ENCODE data around the gene SULT2B1. TPM values are rescaled to one million over a fixed set of nuclear protein-coding genes. Genes with fewer than 3 reads are reported as not detected.

SULT2B1 gene
- total and polyA plus RNA-seq, 4 donors: 0.14 to 0.24 TPM; not detected in 2

- Histone ChIP-seq H3K9ac (ENCODE audit: low read depth in 1 of 2, low read length in 2 of 2) (no peak overlapping the region), H3K36me3 (ENCODE audit: control insufficient read depth in 4 of 4, insufficient read depth in 3 of 4, low read depth in 1 of 4, low read length in 3 of 4) (no peaks in the 10 kb centered on the region), H3K9me3 (ENCODE audit: control insufficient read depth in 4 of 4, low read length in 3 of 4) (no peaks in the 10 kb centered on the region), H3K4me1 (ENCODE audit: control insufficient read depth in 4 of 4, insufficient read depth in 4 of 4, low read length in 3 of 4) (no peaks in the 10 kb centered on the region), H3K4me3 (ENCODE audit: low read depth in 1 of 3, low read length in 3 of 3) (no peak overlapping the region), H3K27ac (ENCODE audit: low read depth in 1 of 2, low read length in 2 of 2) (no peak overlapping the region), H3K27me3 (ENCODE audit: control insufficient read depth in 4 of 4, insufficient read depth in 4 of 4, low read length in 3 of 4) (no peaks in the 10 kb centered on the region)
- TF ChIP-seq TAF1 (conservative IDR thresholded peaks at IDR 0.05) (no peak), NR2F2 (IDR thresholded peaks at IDR 0.05) (no peak), SP1 (IDR thresholded peaks at IDR 0.05) (no peak), GABPA (IDR thresholded peaks at IDR 0.05 in 1 of 2, conservative IDR thresholded peaks at IDR 0.05 in 1 of 2) (no peak), FOXA1 (IDR thresholded peaks at IDR 0.05) (no peak), FOXA2 (IDR thresholded peaks at IDR 0.05) (no peak), HNF4A (conservative IDR thresholded peaks at IDR 0.05) (no peak), RAD21 (IDR thresholded peaks at IDR 0.05) (no peak), ATF3 (IDR thresholded peaks at IDR 0.05) (no peak), YY1 (IDR thresholded peaks at IDR 0.05) (no peak), REST (IDR thresholded peaks at IDR 0.05) (no peak), RXRA (IDR thresholded peaks at IDR 0.05) (no peak), CTCF (IDR thresholded peaks at IDR 0.05; ENCODE audit: low read depth, low read length, missing input control) (no peak), MAX (IDR thresholded peaks at IDR 0.05) (no peak), ZBTB33 (IDR thresholded peaks at IDR 0.05) (no peak)
- 91% methylated on average over 39 of the region's 39 CpGs for whole genome bisulfite sequencing
- DNase-seq (ENCODE audit: low spot score): no peak
Measured at GRCh38 chr19:48603449-48603848, 51.5 kb downstream of the SULT2B1 start.

- no peak for DNase-seq (ENCODE audit: low spot score)
- no peaks in the 10 kb centered on the region for H3K9me3 ChIP-seq (ENCODE audit: control insufficient read depth in 4 of 4, low read length in 3 of 4)
- H3K36me3 ChIP-seq (ENCODE audit: control insufficient read depth in 4 of 4, insufficient read depth in 3 of 4, low read depth in 1 of 4, low read length in 3 of 4): no peaks in the 10 kb centered on the region
- TF ChIP-seq EGR1 (IDR thresholded peaks at IDR 0.05; ENCODE audit: low read depth in 2 of 2): no peak
- TF ChIP-seq MAX (IDR thresholded peaks at IDR 0.05): no peak
- TF ChIP-seq ATF3 (IDR thresholded peaks at IDR 0.05): no peak
- TF ChIP-seq RAD21 (IDR thresholded peaks at IDR 0.05): no peak
- no peak for TF ChIP-seq YY1 (IDR thresholded peaks at IDR 0.05)
- TF ChIP-seq RXRA (IDR thresholded peaks at IDR 0.05): no peak
- no peak overlapping the region for H3K4me3 ChIP-seq (ENCODE audit: low read depth in 1 of 3, low read length in 3 of 3)
- H3K27ac ChIP-seq (ENCODE audit: low read depth in 1 of 2, low read length in 2 of 2): no peak overlapping the region
- H3K9ac ChIP-seq (ENCODE audit: low read depth in 1 of 2, low read length in 2 of 2): no peak overlapping the region
- no peaks in the 10 kb centered on the region for H3K4me1 ChIP-seq (ENCODE audit: control insufficient read depth in 4 of 4, insufficient read depth in 4 of 4, low read length in 3 of 4)
- no peaks in the 10 kb centered on the region for H3K27me3 ChIP-seq (ENCODE audit: control insufficient read depth in 4 of 4, insufficient read depth in 4 of 4, low read length in 3 of 4)
- 92% methylated on average over 9 of the region's 9 CpGs for WGBS
Measured at GRCh38 chr19:48603850-48604249, 51.9 kb downstream of the SULT2B1 start.

All from liver (tissue), 9 donors.